Activated T-helper 1 cell treated with Interleukin-2 at 50 U/mL for 16 hours (primary cell): ENCODE measurements around the gene SLC35A3.
A peak's percentile ranks its signal among the peaks of the same experiment; 100 is the strongest.
"Not testable (repeated sequence)": the region's sequence is repeated elsewhere in the genome, so short reads cannot be mapped to it uniquely, and the experiment has no call there.

Source experiments
- DNase-seq: peaks from one replicate; pipeline ENCODE4 v3.0.0-alpha.2; 2020; ENCODE audit warnings: low read depth

Gene SLC35A3

GRCh38 chr1:99969729-99970621 is at the start of gene SLC35A3:
Gene SLC35A3, plus strand, starts transcription at chr1:99969996. Its CDS starts 23,559 bp downstream, at chr1:99993555.
- DNase-seq: peak; percentile 69

GRCh38 chr1:99934801-99935200 is 35.0 kb upstream of the SLC35A3 start:
- DNase-seq: no peak

GRCh38 chr1:99935534-99935933 is 34.3 kb upstream of the SLC35A3 start:
- no peak for DNase-seq

- DNase-seq: no peak
Measured at GRCh38 chr1:99936071-99936470, 33.7 kb upstream of the SLC35A3 start.

GRCh38 chr1:99942723-99943122 is 27.1 kb upstream of the SLC35A3 start:
- DNase-seq: no peak

- DNase-seq: no peak
Measured at GRCh38 chr1:99943223-99943794, 26.5 kb upstream of the SLC35A3 start.

- DNase-seq: no peak
Measured at GRCh38 chr1:99944192-99944591, 25.6 kb upstream of the SLC35A3 start.

GRCh38 chr1:99945174-99945573 is 24.6 kb upstream of the SLC35A3 start:
- DNase-seq: no peak

- DNase-seq: no peak
Measured at GRCh38 chr1:99950486-99950885, 19.3 kb upstream of the SLC35A3 start.

GRCh38 chr1:99952522-99952921 is 17.3 kb upstream of the SLC35A3 start:
- no peak for DNase-seq

GRCh38 chr1:99955375-99955774 is 14.4 kb upstream of the SLC35A3 start:
- DNase-seq: no peak

GRCh38 chr1:99956755-99957154 is 13.0 kb upstream of the SLC35A3 start:
- no peak for DNase-seq

- DNase-seq: no peak
Measured at GRCh38 chr1:99957818-99958217, 12.0 kb upstream of the SLC35A3 start.

GRCh38 chr1:99959189-99959705 is 10.5 kb upstream of the SLC35A3 start:
- DNase-seq: not testable (repeated sequence)

- not testable (repeated sequence) for DNase-seq
Measured at GRCh38 chr1:99960260-99960659, 9.5 kb upstream of the SLC35A3 start.

- no peak for DNase-seq
Measured at GRCh38 chr1:99963041-99963795, 6.6 kb upstream of the SLC35A3 start.

GRCh38 chr1:99964806-99965205 is 5.0 kb upstream of the SLC35A3 start:
- DNase-seq: no peak

- DNase-seq: no peak
Measured at GRCh38 chr1:99965646-99966375, 4.0 kb upstream of the SLC35A3 start.

- DNase-seq: no peak
Measured at GRCh38 chr1:99968214-99968613, 1.6 kb upstream of the SLC35A3 start.

- no peak for DNase-seq
Measured at GRCh38 chr1:99969260-99969728, 502 bp upstream of the SLC35A3 start.

- no peak for DNase-seq
Measured at GRCh38 chr1:99970713-99971255, 988 bp downstream of the SLC35A3 start.
